ENCODE results near the gene RNF19B.
A peak's percentile ranks its signal among the peaks of the same experiment; 100 is the strongest.
"Not testable (repeated sequence)": the region's sequence is repeated elsewhere in the genome, so short reads cannot be mapped to it uniquely, and the experiment has no call there.

RNF19B gene, protein sequence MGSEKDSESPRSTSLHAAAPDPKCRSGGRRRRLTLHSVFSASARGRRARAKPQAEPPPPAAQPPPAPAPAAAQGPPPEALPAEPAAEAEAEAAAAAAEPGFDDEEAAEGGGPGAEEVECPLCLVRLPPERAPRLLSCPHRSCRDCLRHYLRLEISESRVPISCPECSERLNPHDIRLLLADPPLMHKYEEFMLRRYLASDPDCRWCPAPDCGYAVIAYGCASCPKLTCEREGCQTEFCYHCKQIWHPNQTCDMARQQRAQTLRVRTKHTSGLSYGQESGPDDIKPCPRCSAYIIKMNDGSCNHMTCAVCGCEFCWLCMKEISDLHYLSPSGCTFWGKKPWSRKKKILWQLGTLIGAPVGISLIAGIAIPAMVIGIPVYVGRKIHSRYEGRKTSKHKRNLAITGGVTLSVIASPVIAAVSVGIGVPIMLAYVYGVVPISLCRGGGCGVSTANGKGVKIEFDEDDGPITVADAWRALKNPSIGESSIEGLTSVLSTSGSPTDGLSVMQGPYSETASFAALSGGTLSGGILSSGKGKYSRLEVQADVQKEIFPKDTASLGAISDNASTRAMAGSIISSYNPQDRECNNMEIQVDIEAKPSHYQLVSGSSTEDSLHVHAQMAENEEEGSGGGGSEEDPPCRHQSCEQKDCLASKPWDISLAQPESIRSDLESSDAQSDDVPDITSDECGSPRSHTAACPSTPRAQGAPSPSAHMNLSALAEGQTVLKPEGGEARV

DNA sequence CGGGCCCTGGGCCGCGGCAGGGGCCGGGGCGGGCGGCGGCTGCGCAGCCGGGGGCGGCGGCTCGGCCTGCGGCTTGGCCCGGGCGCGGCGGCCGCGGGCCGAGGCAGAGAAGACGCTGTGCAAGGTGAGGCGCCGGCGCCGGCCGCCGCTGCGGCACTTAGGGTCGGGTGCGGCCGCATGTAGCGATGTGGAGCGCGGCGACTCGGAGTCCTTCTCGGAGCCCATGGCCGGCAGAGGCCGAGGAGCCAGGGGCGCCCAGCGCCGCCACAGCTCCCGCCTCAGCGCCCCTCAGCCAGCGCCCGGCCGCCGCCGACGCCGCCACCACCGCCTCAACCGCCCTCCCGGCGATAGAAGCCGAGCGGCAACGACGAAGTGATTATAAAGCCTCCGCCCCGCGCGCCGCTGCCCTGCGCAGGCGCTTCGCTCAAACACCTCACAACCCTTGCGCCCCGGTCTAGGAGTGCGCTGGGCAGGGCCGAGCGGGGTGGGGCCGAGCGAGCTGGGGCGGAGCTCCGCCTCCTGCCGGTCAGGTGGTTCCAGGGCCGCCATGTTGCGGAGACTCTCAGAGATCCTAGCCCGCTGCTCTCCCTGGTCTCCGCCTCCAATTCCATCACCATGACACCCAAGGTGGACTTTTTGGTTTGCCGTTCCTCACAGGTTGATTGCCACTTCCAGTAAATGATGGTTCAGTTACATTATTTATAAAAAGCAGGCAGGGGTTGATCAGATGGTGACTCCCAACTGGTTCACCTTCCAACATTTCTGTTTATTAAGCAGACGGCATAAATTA, at the start of gene RNF19B:
RNF19B (minus strand) TSS at position 349 of the 790 bp plus-strand sequence; CDS start at position 225, 124 bp downstream.
- peak; percentile 93 for FAIRE-seq

DNA sequence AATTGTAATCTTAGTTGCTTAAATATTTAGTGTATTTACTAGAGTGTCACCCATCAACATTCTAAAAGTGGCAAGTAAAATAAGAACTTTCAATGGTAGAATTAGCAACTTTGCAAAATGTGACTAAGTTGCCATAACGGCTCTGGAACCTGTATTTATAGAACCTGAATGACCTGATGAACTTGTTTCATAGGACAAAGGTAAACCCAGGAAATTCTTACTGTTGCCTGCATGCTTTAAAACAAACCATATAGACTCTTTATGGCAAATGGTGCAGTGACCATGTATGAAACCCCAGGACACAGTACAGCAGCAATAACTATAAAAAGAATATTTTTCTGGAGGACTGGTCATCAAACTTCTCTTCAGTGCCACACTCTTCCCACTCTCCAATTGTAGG, 49.2 kb upstream of the RNF19B start:
- FAIRE-seq = no peak

DNA sequence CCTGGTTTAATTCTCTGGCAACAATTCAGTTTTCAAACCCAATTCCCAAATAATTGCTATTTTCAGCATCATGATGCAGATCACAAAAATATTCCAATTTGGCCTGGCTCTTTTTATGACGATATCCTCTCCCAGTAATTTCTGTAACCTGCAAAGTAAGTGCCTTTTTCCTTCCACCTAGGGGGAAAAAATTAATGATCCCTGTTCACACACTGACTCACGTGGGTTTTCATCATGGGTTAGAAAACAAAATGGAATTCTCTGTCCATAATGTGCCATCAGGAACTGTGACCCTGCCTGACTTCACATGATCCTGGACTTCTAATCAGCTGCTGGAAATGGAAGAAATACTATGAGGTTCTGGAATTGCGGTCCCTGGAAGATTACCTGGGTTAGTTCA, 47.6 kb upstream of the RNF19B start:
- no peak for FAIRE-seq

DNA sequence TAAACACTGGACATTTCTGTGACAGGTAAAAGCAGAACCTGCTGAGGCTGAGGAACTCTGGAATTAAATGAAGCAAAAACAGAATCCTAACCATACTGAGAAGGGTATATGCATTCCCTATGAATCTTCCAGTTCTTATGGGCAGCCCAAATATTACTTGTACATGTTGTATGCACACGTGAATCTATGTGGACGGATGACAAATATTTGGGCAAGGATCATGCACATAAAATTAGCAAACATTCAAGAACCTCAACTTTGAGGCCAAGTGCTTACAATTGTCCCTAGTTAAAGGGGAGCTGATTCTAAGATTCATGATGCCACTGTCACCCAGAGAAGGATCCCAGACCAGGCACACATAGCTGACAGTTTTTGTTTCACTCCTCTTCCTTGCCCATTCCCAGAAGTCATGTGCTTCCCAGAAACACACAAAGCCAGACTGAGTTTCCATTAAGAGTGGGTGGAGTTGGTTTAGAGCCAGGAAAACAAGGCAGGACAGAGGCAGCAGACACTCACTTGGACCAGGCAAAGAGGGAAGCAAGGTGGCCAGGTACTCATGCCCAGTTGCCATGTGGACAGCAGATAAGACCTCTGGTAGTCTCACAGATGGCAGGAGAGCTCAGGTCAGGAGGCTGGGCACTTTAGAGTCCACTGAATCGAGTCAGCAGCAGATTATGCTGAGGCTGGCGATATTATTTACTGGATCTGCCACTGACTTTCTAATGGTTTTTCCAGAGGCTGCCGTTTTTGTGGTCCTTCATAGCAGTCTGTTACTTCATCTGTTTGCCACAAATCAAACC, 46.5 kb upstream of the RNF19B start:
- FAIRE-seq = no peak

DNA sequence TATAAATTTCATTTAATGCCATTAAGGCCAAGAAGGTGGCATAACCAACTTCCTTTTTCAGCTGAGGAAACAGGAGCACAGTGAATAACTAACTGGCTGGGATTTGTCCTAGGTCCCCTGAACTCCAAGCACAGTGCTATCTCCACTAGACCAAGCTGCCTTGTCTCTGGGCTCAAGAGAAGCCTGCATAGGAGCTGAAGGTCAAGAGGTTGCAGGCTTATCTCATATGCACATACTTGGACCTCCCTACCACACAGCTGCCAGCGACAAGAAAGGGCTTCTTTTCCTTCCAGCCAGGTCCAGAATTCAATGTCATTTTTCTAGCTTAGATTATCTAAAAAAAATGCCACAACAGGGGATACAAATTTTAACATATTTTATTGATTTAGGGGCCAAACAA, 45.0 kb upstream of the RNF19B start:
- no peak for FAIRE-seq

DNA sequence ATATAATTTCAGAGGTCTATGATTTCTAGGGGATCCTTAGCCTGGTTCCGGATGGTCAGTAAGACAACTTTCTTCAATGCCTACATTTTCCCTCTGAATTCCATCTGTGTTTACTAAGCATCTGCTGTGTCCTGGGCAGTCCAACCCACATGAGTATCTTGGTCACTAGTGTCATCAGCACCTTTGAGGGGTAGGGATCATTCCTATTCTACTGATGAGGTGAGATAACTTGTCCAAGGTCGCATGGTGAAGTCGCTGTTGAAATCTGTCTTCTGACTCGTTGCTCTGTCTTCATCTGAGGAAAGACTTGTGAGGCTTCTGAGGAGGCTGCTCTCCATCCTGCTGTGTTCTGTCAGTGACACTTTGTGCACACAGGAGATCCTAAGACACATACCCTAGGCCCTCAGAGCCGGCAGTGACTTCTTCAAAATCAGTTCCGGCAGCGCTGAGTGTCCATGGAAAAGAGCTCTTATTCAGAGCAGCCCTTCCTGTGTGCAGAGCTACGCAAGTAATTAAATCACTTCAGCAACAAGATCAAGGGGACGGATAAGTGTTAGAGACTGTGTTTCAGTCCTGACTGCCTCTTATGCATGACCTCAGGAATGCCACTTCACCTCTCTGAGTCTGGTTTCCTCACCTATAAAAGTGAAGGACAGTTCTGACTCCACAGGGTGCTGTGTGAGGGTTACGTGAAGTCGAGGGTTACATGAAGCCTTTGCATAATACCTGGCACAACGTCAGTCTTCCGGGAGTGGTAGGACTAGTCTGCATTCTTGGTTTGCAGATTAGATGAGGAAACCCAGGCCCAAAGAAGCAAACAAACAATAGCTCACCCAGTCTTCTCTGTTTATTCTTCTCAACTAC, 43.7 kb upstream of the RNF19B start:
- FAIRE-seq = no peak

DNA sequence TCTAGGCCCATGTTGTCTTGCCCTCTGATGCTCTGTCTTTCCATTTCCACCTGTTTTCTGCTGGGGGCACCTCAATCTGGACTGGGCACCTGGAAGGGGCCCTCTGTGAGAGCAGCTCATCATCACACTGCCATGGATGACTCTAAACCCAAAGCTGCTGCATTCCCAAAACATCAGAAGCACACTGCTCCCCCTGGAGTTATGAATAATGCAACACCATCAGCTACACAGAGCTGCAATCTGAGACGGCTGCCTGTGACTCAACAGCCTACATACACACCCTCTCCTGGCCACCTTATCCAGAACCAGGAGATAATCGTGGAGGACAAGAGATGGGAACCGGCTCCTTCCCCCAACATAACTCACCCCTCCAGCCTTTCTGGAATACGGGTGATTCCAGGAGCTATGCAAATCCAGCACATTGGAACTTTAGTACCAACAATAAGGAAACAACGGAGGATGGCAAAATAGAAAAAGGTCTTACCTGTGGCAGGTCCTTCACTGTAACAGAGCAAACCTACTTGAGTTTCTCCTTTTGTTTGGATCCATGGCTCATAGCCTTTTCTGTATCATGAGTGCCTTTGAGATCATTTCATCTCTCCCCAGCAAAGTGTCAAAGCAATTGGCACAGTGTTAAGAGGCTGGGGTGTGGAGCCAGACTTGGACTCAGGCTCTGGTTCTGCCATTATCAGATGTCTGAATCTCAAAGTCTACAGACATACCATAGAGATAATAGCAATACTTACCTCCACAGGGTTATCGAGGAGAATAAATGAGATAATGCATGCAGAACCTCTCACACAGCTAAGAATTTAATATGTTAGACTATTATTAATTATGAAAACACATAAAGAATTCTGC, 42.8 kb upstream of the RNF19B start:
- FAIRE-seq = no peak

DNA sequence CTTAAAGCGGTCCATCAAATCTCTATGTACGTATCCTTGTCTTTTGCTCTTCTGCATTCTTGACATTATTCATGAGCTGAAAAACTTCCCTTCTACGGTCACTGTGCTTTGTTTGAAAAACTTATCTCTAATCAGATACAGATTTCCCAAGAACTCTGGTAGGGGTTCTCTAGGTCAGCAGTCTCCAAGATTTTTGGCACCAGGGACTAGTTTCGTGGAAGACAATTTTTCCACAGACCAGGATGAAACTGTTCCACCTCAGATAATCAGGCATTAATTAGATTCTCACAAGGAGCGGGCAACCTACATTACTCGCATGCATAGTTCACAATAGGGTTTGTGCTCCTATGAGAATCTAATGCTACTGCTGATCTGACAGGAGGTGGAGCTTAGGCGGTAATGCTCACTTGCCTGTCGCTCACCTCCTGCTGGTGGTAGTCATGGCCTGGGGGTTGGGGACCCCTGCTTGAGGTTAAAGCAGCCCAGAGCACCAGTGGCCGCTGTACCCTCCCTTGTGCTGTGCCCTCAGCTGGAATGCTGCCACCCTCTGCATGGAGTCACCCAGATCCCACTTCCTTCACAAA, 41.3 kb upstream of the RNF19B start:
- FAIRE-seq = no peak

DNA sequence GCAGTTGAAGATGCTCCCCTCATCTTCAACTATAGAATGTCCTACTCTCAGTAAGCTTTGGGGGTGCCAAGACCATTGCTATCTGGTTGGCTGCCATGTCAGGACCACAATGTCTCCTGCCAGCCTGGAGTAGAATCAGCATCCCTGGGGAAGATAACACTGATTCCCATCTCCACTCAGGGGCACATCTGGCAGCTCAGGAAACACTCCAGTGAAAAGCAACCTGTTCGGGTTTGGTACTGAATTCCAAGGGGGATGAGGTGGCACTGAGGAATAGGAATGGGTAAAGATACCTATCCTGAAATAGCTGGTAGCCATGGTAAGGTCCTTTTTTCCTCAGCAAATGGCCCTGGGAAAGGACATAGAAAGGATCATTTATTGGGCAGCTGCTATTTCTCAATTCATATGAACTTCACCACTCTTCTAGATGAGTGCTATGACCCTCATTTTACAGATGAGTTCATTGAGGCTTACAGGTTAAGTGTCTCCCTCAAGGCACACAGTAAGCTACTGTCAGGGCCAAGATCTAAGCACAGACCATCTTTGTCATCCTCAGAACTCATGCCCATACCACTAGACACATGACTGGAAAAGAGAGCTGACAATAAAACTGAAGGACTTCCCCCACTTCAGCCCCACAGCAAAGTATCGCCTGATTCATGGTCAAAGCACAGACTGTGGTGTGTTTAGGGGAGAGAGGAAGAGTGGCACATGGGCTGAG, 40.7 kb upstream of the RNF19B start:
- FAIRE-seq = no peak

DNA sequence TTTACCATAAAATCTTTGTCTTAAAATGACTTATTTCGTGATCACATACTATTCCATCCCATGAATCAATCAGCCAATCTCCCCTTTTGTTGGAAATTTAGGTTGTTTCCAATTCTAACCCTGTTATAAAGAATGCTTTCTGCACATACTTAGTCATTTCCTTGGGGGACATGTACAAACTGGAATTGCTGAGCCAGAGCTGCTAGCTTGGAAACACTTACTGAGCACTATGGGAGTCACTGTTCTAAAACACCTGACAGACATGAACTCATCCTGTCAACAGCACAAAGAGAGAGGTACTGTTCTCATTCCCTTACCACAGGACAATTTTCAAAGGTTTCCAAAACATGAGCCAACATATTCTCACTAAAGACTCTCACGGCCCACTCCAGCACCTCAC, 40.0 kb upstream of the RNF19B start:
- no peak for FAIRE-seq

DNA sequence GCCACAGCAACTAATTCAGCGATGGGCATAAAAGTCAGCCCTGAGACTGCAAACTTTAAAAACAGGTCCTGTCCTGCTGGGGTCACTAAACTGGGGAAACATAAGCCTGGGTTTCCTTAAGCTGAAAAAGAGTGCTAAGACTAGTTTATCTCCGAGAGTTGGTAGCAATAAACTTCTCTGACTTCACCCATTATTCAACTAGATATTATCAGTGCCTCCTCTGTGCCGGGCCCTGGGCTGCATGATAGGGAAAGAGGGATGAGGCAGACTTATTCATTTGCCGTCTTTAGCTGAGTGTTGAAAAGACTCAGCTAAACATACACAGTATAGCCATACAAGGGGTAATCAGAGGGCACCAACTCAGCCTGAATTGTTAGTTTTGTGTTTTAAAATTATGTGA, 39.0 kb upstream of the RNF19B start:
- FAIRE-seq = no peak

DNA sequence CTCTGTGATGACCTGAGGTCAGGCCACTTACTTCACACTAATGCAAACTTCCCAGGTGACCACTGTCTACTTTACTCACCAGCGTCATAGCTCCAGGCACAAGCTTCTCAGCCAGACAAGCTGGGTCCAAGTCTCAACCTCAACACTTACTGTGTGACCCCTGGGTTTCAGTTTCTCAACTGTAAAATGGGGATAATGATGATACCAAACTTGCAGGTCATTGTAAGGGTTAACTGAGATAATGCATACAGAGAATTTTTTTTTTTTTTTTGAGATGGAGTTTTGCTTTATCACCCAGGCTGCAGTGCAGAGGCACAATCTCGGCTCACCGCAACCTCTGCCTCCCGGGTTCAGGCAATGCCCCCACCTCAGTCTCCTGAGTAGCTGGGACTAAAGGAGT, 37.4 kb upstream of the RNF19B start:
- FAIRE-seq = no peak

DNA sequence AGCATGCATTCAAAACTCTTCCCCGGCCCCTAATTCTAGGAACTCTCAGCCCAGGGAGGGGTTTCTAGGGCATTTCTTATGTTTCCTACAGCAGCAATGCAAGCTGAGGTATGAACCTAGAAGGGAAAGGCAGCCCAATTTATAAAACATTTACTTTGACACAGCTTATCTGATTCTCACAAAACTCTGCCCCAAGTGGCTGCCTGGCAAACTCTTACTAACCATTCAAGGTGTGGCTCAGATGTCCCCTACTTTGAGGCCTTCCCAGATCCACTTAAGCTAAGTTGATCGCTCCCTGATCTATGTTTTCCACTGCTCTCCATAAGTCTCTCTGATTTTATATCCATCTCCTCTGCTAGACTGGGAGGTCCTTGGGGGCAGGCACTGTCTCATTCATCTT, 36.7 kb upstream of the RNF19B start:
- no peak for FAIRE-seq

DNA sequence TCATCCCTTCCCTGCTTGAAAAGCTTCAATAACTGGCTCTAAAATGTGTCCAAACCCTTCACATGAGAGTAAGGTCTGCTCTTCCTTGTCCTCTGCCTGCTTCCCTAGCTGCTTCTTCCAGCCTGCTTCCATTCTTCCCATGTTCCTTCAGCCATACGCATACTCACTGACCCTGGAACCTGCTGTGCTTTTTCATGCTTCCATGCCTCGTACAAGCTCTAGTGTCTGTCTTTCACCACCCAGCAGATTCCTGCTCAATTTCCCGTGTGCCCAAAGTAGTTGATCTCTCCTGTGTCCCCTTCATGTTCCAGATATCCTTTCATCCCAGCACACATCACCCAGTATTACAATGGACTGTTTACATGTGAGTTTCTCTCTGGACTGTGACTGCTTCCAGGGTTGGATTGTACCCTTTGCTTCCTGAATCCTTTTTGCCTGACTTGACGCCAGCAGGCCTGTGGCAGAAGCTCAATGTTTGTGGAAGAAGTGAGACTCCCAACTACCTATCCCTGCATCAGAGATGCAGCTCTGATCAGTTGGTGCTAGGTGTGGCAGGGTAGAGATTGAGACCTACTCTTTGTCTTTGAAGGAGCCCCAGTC, 35.9 kb upstream of the RNF19B start:
- FAIRE-seq = no peak

DNA sequence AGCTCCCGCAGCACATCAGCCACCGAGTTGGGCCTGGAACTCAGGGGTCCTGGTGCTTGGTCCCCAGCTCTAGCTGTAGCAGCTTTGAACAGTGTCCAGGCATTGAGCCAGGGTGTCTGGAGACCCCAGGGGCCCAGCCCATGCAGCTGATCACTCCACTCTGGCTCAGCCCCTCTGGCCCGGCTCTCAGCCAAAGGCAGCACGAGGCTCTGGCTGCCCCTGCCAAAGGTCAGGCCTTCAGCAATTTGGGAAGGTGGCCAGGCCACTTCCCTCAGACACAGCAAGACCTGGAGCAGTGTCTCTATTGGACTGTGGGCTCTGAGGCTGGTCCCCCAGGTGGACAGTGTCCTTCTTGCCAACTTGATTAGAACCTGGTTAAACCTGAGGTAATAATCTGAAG, 34.4 kb upstream of the RNF19B start:
- no peak for FAIRE-seq

DNA sequence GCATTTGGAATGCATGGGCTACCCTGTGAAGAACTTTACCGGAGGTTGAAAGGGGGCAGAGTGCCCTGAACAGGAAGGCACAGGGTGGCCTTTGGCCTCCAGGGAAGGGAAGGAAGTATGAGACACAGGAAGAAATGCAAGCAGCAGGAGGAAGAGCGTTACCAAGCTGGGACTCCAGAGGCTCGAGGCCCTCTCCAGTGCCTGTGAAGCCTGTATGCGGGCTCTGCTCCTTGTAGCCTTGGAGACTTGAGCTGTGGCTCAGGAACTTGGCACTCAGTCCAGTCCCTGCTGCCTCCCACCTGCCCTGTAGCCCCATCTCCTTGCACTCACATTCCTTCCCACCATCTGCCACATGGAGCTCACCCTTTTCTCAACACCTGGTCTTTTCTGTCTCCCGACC, 33.5 kb upstream of the RNF19B start:
- no peak for FAIRE-seq

DNA sequence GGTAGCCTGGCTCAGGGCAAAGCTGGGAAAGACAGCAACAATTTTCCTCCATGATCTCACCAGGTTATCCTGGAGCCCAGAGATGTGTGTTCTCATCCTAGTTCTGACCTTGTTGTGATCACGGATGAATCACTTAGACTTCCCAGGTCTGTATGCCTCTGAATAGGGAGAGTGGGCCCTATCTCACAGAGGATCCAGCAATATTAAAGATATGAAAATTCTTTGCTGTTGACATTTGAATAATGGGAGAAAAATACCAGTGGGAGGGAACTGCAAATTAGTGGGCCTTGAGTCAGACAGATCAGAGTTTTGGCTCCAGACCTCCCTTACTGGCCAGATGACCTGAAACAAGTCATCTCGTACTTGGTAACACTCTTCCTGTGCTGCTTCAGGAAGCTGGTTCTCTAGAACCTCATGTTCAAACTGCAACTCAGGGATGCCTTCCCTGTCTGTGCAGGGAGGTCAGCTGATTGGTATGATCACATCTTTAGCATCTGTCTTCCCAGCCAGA, 32.8 kb upstream of the RNF19B start:
- FAIRE-seq = no peak

DNA sequence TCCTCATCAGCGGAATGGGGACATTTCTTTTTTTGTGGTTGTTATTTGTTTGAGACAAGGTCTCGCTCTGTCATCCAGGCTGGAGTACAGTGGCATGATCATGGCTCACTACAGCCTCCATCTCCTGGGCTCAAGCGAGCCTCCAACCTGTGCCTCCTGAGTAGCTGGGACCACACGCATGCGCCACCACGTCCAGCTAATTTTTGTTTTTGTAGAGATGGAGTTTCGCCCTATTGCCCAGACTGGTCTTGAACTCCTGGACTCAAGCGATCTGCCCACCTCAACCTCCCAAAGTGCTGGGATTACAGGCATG, 28.7 kb upstream of the RNF19B start:
- not testable (repeated sequence) for FAIRE-seq
